ENCODE measurements around the gene GPR12.

DNA sequence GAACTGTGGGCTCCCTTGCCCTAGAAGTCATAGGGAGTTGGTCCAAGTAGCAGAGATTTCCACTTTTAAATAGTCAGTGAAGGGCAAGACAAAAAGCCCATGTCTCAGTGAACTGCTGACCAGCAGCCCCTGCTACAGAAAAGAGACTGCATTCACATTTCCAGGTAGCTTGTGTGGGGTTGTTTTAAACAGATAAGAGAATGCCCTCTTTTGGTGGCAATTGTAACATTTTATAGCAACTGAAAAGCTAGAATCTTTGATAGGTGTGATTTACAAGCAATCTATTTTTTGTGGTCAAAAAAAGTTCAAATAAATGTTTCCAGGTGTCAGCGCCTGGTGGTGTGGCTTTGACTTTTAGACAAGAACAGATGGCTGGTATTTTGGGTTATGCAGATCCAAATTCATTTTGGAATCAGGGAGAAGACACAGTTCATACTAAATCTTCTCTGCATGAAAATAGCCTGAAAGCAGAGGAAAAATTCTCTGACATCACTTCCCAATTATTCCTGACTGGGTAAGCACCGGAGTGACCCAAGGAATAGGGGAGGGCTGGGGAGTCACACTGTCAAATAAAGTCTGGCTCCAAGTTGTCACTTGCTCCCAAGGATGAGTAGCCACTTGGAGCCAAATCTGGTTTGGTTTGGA lies 26.2 kb upstream of the GPR12 start:
- TF ChIP-seq, protein P1, sequence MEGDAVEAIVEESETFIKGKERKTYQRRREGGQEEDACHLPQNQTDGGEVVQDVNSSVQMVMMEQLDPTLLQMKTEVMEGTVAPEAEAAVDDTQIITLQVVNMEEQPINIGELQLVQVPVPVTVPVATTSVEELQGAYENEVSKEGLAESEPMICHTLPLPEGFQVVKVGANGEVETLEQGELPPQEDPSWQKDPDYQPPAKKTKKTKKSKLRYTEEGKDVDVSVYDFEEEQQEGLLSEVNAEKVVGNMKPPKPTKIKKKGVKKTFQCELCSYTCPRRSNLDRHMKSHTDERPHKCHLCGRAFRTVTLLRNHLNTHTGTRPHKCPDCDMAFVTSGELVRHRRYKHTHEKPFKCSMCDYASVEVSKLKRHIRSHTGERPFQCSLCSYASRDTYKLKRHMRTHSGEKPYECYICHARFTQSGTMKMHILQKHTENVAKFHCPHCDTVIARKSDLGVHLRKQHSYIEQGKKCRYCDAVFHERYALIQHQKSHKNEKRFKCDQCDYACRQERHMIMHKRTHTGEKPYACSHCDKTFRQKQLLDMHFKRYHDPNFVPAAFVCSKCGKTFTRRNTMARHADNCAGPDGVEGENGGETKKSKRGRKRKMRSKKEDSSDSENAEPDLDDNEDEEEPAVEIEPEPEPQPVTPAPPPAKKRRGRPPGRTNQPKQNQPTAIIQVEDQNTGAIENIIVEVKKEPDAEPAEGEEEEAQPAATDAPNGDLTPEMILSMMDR (IDR thresholded peaks at IDR 0.05; ENCODE audit: poor library complexity), result no peak
- no peak for TF ChIP-seq EZH2 (IDR thresholded peaks at IDR 0.05; ENCODE audit: borderline replicate concordance)
- TF ChIP-seq EZH2phosphoT487 (IDR thresholded peaks at IDR 0.05; ENCODE audit: low read depth, severe bottlenecking, unreplicated experiment), result no peak
